ENCODE measurements around the gene NIT1. TPM values are rescaled to one million over a fixed set of nuclear protein-coding genes. Genes with fewer than 3 reads are reported as not detected.

Gene NIT1
- total RNA-seq, 4 donors from 2014 or later = 26.6 to 35.8 (median 30.2) TPM

GRCh38 chr1:161166669-161167548, 49.0 kb downstream of the NIT1 start:
- no peak for DNase-seq (ENCODE audit: low spot score in 2 of 2)
- H3K4me3 ChIP-seq (ENCODE audit: low read depth, poor library complexity, severe bottlenecking) = peak overlapping the region; percentile 59
- WGBS, 2 donors = 4 to 5% methylated on average over 33 of the region's 33 CpGs
- TF ChIP-seq POLR2A (IDR thresholded peaks at IDR 0.05) = no peak
- TF ChIP-seq, protein P1, sequence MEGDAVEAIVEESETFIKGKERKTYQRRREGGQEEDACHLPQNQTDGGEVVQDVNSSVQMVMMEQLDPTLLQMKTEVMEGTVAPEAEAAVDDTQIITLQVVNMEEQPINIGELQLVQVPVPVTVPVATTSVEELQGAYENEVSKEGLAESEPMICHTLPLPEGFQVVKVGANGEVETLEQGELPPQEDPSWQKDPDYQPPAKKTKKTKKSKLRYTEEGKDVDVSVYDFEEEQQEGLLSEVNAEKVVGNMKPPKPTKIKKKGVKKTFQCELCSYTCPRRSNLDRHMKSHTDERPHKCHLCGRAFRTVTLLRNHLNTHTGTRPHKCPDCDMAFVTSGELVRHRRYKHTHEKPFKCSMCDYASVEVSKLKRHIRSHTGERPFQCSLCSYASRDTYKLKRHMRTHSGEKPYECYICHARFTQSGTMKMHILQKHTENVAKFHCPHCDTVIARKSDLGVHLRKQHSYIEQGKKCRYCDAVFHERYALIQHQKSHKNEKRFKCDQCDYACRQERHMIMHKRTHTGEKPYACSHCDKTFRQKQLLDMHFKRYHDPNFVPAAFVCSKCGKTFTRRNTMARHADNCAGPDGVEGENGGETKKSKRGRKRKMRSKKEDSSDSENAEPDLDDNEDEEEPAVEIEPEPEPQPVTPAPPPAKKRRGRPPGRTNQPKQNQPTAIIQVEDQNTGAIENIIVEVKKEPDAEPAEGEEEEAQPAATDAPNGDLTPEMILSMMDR (IDR thresholded peaks at IDR 0.05) = no peak
- intact Hi-C loops (cut with DNase I; ENCODE audit: low total_unique reads) = no loop called here

DNA sequence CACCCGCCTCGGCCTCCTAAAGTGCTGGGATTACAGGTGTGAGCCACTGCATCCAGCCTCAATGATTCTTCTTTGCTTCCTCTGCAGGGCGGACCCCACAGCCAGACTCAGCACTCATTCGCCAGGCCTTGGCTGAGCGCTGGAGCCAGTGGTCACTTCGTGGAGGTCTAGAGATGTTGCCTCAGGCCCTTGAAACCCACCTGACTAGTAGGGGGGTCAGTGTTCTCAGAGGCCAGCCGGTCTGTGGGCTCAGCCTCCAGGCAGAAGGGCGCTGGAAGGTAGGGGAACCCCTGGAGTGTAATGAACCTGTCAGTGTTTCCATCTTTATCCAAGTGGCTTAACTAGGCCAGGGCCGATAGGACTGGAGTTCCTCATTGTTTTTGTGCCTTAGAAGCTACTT, 51.0 kb downstream of the NIT1 start:
- intact Hi-C loops (cut with DNase I; ENCODE audit: low total_unique reads) = no loop called here
- 94% methylated on average over 9 of the region's 9 CpGs for WGBS, 2 donors
- no peak for TF ChIP-seq POLR2A (IDR thresholded peaks at IDR 0.05)
- TF ChIP-seq, protein P1 (IDR thresholded peaks at IDR 0.05) = no peak

More for the DNA sequence above, 51.0 kb downstream of the NIT1 start:
- H3K4me3 ChIP-seq (ENCODE audit: low read depth, poor library complexity, severe bottlenecking) = no peak overlapping the region
- no peak for DNase-seq (ENCODE audit: low spot score in 2 of 2)

Other genes with a start within 250 kb of the NIT1 start
- not detected for gene ITLN1, start 232.9 kb upstream of the NIT1 start, total RNA-seq
- gene ITLN2, start 163.3 kb upstream of the NIT1 start, total RNA-seq = 1 to 10 TPM in 2 of 4 donors, not detected in 2; 1.0 to 1.2 TPM
- gene F11R, start 97.0 kb upstream of the NIT1 start, total RNA-seq = 100 to 1,000 TPM in 2 of 4 donors, 10 to 100 TPM in 2; 68.4 to 125 (median 97.5) TPM
- 100 to 1,000 TPM in 3 of 4 donors, 10 to 100 TPM in 1; 94.9 to 136 (median 107) TPM for gene TSTD1, start 79.1 kb upstream of the NIT1 start, total RNA-seq
- 10 to 100 TPM; 35.3 to 59.4 (median 43.3) TPM for gene USF1, start 72.1 kb upstream of the NIT1 start, total RNA-seq
- gene ARHGAP30, start 48.2 kb upstream of the NIT1 start, total RNA-seq = 10 to 100 TPM in 2 of 4 donors, 1 to 10 TPM in 2; 8.5 to 14.8 (median 9.9) TPM
- gene NECTIN4, start 28.5 kb upstream of the NIT1 start, total RNA-seq = 100 to 1,000 TPM; 176 to 239 (median 208) TPM
- gene KLHDC9, start 19.7 kb upstream of the NIT1 start, total RNA-seq = 1 to 10 TPM in 2 of 4 donors, under 1 TPM in 2; 0.42 to 4.2 (median 1.9) TPM
- gene PFDN2, start 68 bp upstream of the NIT1 start, total RNA-seq = 10 to 100 TPM; 19.3 to 24.7 (median 22.4) TPM
- gene DEDD, start 14.6 kb downstream of the NIT1 start, total RNA-seq = 10 to 100 TPM; 26.6 to 38.2 (median 29.6) TPM
- 100 to 1,000 TPM in 1 of 4 donors, 10 to 100 TPM in 3; 42.0 to 100 (median 82.5) TPM for gene UFC1, start 35.9 kb downstream of the NIT1 start, total RNA-seq
- 10 to 100 TPM; 13.7 to 28.8 (median 25.3) TPM for gene USP21, start 41.4 kb downstream of the NIT1 start, total RNA-seq
- 10 to 100 TPM; 16.7 to 46.5 (median 24.8) TPM for gene PPOX, start 48.3 kb downstream of the NIT1 start, total RNA-seq
- 10 to 100 TPM; 40.9 to 49.9 (median 44.0) TPM for gene B4GALT3, start 59.4 kb downstream of the NIT1 start, total RNA-seq
- gene ADAMTS4, start 80.9 kb downstream of the NIT1 start, total RNA-seq = 10 to 100 TPM in 1 of 4 donors, 1 to 10 TPM in 2, under 1 TPM in 1; 0.20 to 15.3 (median 4.2) TPM
- 100 to 1,000 TPM in 3 of 4 donors, 10 to 100 TPM in 1; 88.7 to 127 (median 106) TPM for gene NDUFS2, start 84.3 kb downstream of the NIT1 start, total RNA-seq
- 10 to 100 TPM in 2 of 4 donors, 1 to 10 TPM in 2; 5.0 to 31.9 (median 17.9) TPM for gene FCER1G, start 97.2 kb downstream of the NIT1 start, total RNA-seq
- not detected for gene APOA2, start 105.5 kb downstream of the NIT1 start, total RNA-seq
- 10 to 100 TPM in 1 of 4 donors, 1 to 10 TPM in 3; 3.8 to 11.9 (median 7.7) TPM for gene TOMM40L, start 108.0 kb downstream of the NIT1 start, total RNA-seq
- gene NR1I3, start 120.1 kb downstream of the NIT1 start, total RNA-seq = 1 to 10 TPM in 1 of 4 donors, not detected in 3; 2.1 TPM
- 1 to 10 TPM in 3 of 4 donors, under 1 TPM in 1; 0.80 to 9.1 (median 4.6) TPM for gene PCP4L1, start 140.6 kb downstream of the NIT1 start, total RNA-seq
- 1 to 10 TPM in 3 of 4 donors, under 1 TPM in 1; 0.84 to 8.7 (median 4.5) TPM for gene MPZ, start 191.9 kb downstream of the NIT1 start, total RNA-seq
- 100 to 1,000 TPM in 1 of 4 donors, 10 to 100 TPM in 3; 20.6 to 107 (median 52.2) TPM for gene SDHC, start 196.3 kb downstream of the NIT1 start, total RNA-seq
- gene CFAP126, start 249.8 kb downstream of the NIT1 start, total RNA-seq = not detected

Data from lower leg skin (tissue), 4 donors.